Activated naive CD8-positive, alpha-beta T cell treated with anti-CD3 and anti-CD28 coated beads, Interleukin-2, amount 10 ng/mL, durations not matched to agents 7 days and 5 days (primary cell): Measurements from ENCODE around the gene SHISA9. TPM values are rescaled to one million over a fixed set of nuclear protein-coding genes. Genes with fewer than 3 reads are reported as not detected.
A peak's percentile ranks its signal among the peaks of the same experiment; 100 is the strongest.
"Not testable (repeated sequence)": the region's sequence is repeated elsewhere in the genome, so short reads cannot be mapped to it uniquely, and the experiment has no call there.

Experiments
- ATAC-seq: fragments of 150-1000 bp; cut with Tn5 transposase; one replicate; pipeline ENCODE4 v1.10.0; 2021; ENCODE audit warnings: low read depth, moderate library complexity
- POLR2A ChIA-PET: fragments of 350-600 bp; sonication (Branson Sonifier 250); formaldehyde crosslinking; loops from one replicate; lab custom pipeline; 2021; ENCODE audit warnings: antibody characterized with exemption; lab: Charles Lee
- DNase-seq: peaks from one replicate; pipeline ENCODE4 v3.0.0; 2021
- H3K27ac Mint-ChIP-seq: one replicate; pipeline ENCODE4 v1.8.0; 2022; ENCODE audit warnings: mild to moderate bottlenecking, mixed read lengths
- H3K27me3 Mint-ChIP-seq: one replicate; pipeline ENCODE4 v1.8.0; 2022; ENCODE audit warnings: mild to moderate bottlenecking, moderate library complexity, mixed read lengths
- H3K36me3 Mint-ChIP-seq: one replicate; pipeline ENCODE4 v1.8.0; 2021; ENCODE audit warnings: mild to moderate bottlenecking, mixed read lengths
- H3K4me1 Mint-ChIP-seq: one replicate; pipeline ENCODE4 v1.8.0; 2021; ENCODE audit warnings: mixed read lengths
- H3K4me3 Mint-ChIP-seq: one replicate; pipeline ENCODE4 v1.8.0; 2022; ENCODE audit warnings: mild to moderate bottlenecking, moderate library complexity, mixed read lengths
- H3K9me3 Mint-ChIP-seq: one replicate; pipeline ENCODE4 v1.8.0; 2021; ENCODE audit warnings: mixed read lengths
- total RNA-seq, 2 experiments: library from RNA; stranded (reverse); gene quantifications; one replicate each; pipeline ENCODE4 v1.2.3, GENCODE V29; 2021

SHISA9 gene
- not detected for total RNA-seq

- ATAC-seq, result no peak
- DNase-seq, result peak; percentile 37
- POLR2A ChIA-PET, result no interaction called here
- Mint-ChIP-seq H3K4me1 (no peaks in the 10 kb centered on the region), H3K36me3 (no peaks in the 10 kb centered on the region), H3K27ac (no peak within 1 kb of the TSS), H3K27me3 (peaks cover 73% of the 10 kb centered on the region), H3K4me3 (peak within 1 kb of the TSS; percentile 19), H3K9me3 (no peaks in the 10 kb centered on the region)
Measured at GRCh38 chr16:12901597-12902461, at the start of gene SHISA9. Gene SHISA9 (plus strand): TSS chr16:12901598.

DNA sequence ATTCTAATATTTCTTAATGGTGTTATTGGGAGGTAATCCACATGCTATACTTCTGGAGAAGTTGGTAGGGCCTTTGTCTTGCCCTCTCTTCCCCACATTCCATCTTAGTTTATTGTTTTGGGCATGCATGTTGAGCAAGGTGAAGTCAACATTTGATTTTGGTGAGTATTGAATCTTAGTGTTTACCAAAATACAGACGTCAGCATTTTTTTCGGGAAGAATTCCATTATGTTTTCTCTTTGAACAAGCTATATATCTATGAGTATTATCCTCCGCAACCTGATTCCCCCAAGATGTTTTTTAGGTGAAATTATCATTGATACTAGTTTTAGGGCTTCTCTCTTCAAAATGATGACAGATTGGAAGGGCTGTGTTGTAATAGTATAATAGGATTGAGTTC is 47.4 kb upstream of the SHISA9 start:
- DNase-seq (no peak), ATAC-seq (no peak)
- no peaks in the 10 kb centered on the region for H3K36me3 Mint-ChIP-seq
- POLR2A ChIA-PET, result no interaction called here
- H3K4me3 Mint-ChIP-seq, result no peak overlapping the region
- H3K27ac Mint-ChIP-seq, result no peak overlapping the region
- peaks cover 5% of the 10 kb centered on the region for H3K9me3 Mint-ChIP-seq
- H3K4me1 Mint-ChIP-seq, result no peaks in the 10 kb centered on the region
- H3K27me3 Mint-ChIP-seq, result peaks cover 7% of the 10 kb centered on the region

- H3K27me3 Mint-ChIP-seq, ATAC-seq, H3K4me3 Mint-ChIP-seq, POLR2A ChIA-PET, H3K4me1 Mint-ChIP-seq, H3K36me3 Mint-ChIP-seq, H3K9me3 Mint-ChIP-seq, DNase-seq, H3K27ac Mint-ChIP-seq: not testable (repeated sequence)
Measured at GRCh38 chr16:12857435-12857834, 44.0 kb upstream of the SHISA9 start.

- Mint-ChIP-seq H3K4me1 (no peaks in the 10 kb centered on the region), H3K27ac (no peak overlapping the region), H3K9me3 (no peaks in the 10 kb centered on the region), H3K36me3 (no peaks in the 10 kb centered on the region), H3K4me3 (no peak overlapping the region), H3K27me3 (peaks cover 14% of the 10 kb centered on the region)
- no peak for ATAC-seq
- no peak for DNase-seq
- POLR2A ChIA-PET, result no interaction called here
Measured at GRCh38 chr16:12862327-12862726, 39.1 kb upstream of the SHISA9 start.

GRCh38 chr16:12862941-12863340 is 38.5 kb upstream of the SHISA9 start:
- no peaks in the 10 kb centered on the region for H3K4me1 Mint-ChIP-seq
- no peaks in the 10 kb centered on the region for H3K9me3 Mint-ChIP-seq
- ATAC-seq (no peak), DNase-seq (no peak)
- H3K36me3 Mint-ChIP-seq, result no peaks in the 10 kb centered on the region
- no peak overlapping the region for H3K27ac Mint-ChIP-seq
- H3K4me3 Mint-ChIP-seq, result no peak overlapping the region
- peaks cover 14% of the 10 kb centered on the region for H3K27me3 Mint-ChIP-seq
- POLR2A ChIA-PET, result no interaction called here

DNA sequence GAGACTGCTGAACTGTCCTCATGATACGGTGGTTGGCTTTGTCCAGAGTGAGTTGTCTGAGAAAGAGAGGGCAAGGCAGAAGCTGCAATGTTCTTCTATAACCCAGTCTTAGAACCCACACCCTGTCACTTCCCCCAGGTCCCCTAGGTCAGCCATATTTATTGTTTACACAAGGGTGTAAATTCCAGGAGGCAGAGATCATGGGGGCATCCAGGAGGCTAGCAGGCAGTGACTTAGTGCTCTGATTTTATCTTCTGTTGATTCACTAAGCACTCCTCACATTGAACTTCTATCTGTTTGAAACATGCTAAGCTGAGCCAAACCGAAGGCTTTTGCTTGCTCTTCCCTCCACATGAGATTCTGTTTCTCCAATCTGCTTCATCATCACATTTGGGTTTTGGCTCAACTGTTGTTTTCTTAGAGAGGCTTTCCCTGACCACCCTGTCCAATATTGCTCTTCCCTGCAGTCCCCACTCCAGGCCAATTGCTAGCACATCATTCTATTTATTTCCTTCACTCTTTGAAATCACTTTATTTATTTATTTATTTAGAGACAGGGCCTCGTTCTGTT is 34.3 kb upstream of the SHISA9 start:
- Mint-ChIP-seq H3K27ac (no peak overlapping the region), H3K36me3 (no peaks in the 10 kb centered on the region), H3K27me3 (peaks cover 14% of the 10 kb centered on the region), H3K9me3 (peaks cover 3% of the 10 kb centered on the region), H3K4me1 (no peaks in the 10 kb centered on the region), H3K4me3 (no peak overlapping the region)
- POLR2A ChIA-PET, result no interaction called here
- DNase-seq (no peak), ATAC-seq (no peak)

GRCh38 chr16:12868169-12868568 is 33.2 kb upstream of the SHISA9 start:
- POLR2A ChIA-PET, result no interaction called here

GRCh38 chr16:12868788-12869187 is 32.6 kb upstream of the SHISA9 start:
- H3K36me3 Mint-ChIP-seq, result no peaks in the 10 kb centered on the region

More at GRCh38 chr16:12868169-12868568, 33.2 kb upstream of the SHISA9 start:
- ATAC-seq, result no peak
- Mint-ChIP-seq H3K27ac (no peak overlapping the region), H3K4me1 (no peaks in the 10 kb centered on the region), H3K4me3 (no peak overlapping the region), H3K36me3 (no peaks in the 10 kb centered on the region), H3K27me3 (peaks cover 9% of the 10 kb centered on the region), H3K9me3 (peaks cover 3% of the 10 kb centered on the region)
- DNase-seq, result no peak

DNA sequence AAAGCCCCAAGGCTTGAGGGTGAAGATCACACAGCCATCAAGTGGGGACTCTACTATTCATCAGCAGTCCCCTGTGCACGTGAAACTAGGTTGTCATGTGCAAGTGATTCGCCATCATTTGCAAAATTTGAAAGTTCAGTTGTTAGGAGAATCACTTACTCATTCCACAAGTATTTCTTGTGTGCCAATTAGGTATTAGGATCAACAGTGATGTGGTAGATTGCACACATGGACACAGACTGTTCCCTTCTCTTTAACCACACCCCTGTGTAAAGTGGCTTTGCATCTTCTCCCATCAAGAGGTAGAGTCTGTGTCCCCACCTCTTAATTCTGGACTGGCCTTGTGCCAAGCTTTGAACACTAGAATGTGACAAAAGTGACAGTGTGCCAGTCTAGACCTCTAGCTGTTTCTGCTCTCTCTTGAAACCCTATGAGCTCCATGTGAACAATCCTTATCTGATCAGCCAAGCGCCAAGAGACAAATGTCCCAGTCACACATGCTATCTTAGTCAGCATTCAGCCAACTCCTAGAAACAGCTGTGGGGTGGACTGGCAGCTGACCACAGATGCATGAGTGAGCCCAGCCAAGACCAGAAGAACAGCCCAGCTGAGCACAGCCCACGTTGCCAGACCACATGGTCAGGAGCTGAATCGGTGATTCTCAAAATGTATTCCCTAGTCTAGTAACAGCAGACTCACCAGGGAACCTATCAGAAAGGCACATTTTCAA is 31.5 kb upstream of the SHISA9 start:
- Mint-ChIP-seq H3K36me3 (no peaks in the 10 kb centered on the region), H3K4me1 (no peaks in the 10 kb centered on the region), H3K4me3 (no peak overlapping the region), H3K27me3 (peaks cover 7% of the 10 kb centered on the region), H3K9me3 (peaks cover 3% of the 10 kb centered on the region), H3K27ac (no peak overlapping the region)
- DNase-seq, result no peak
- no peak for ATAC-seq
- POLR2A ChIA-PET, result no interaction called here

More at GRCh38 chr16:12868788-12869187, 32.6 kb upstream of the SHISA9 start:
- POLR2A ChIA-PET, result no interaction called here
- ATAC-seq (no peak), DNase-seq (no peak)
- Mint-ChIP-seq H3K27ac (no peak overlapping the region), H3K4me3 (no peak overlapping the region), H3K9me3 (peaks cover 3% of the 10 kb centered on the region), H3K27me3 (peaks cover 8% of the 10 kb centered on the region), H3K4me1 (no peaks in the 10 kb centered on the region)

- no peaks in the 10 kb centered on the region for H3K36me3 Mint-ChIP-seq
- peaks cover 3% of the 10 kb centered on the region for H3K9me3 Mint-ChIP-seq
- no peak for DNase-seq
- H3K27me3 Mint-ChIP-seq, result peaks cover 8% of the 10 kb centered on the region
- ATAC-seq, result no peak
- H3K4me3 Mint-ChIP-seq, result no peak overlapping the region
- H3K27ac Mint-ChIP-seq, result no peak overlapping the region
- POLR2A ChIA-PET, result no interaction called here
- no peaks in the 10 kb centered on the region for H3K4me1 Mint-ChIP-seq
Measured at GRCh38 chr16:12871784-12872183, 29.6 kb upstream of the SHISA9 start.

DNA sequence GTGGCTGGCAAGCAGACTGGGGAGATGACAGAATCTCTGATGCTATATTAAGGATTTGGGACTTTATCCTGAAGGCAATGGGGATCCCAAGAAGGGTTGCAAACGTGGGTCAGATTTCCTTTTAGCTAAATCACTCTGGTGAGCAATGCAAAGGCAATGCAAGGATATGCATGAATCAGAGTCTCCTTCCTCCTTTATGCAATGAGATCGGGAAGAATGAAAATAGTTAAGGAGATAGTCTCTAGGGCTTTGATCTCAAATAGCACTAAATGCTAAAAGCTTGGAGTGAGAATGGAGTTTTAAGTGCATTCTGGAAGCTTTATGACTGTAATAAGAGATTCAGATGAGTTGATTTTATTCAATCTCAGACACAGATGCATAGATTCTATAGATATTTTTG is 27.2 kb upstream of the SHISA9 start:
- DNase-seq (no peak), ATAC-seq (no peak)
- H3K27ac Mint-ChIP-seq, result no peak overlapping the region
- no peak overlapping the region for H3K4me3 Mint-ChIP-seq
- H3K27me3 Mint-ChIP-seq, result peaks cover 8% of the 10 kb centered on the region
- peaks cover 3% of the 10 kb centered on the region for H3K9me3 Mint-ChIP-seq
- no peaks in the 10 kb centered on the region for H3K4me1 Mint-ChIP-seq
- H3K36me3 Mint-ChIP-seq, result no peaks in the 10 kb centered on the region
- POLR2A ChIA-PET, result interaction anchor here (0.5 kb wide), 1 partner anchor 1719 kb away, joined by 3 read pairs; no protein-coding TSS in a partner anchor

GRCh38 chr16:12876778-12877177 is 24.6 kb upstream of the SHISA9 start:
- H3K27me3 Mint-ChIP-seq, result peaks cover 8% of the 10 kb centered on the region
- no peaks in the 10 kb centered on the region for H3K9me3 Mint-ChIP-seq
- DNase-seq (no peak), ATAC-seq (no peak)
- POLR2A ChIA-PET, result no interaction called here
- no peak overlapping the region for H3K27ac Mint-ChIP-seq
- H3K4me3 Mint-ChIP-seq, result no peak overlapping the region
- no peaks in the 10 kb centered on the region for H3K36me3 Mint-ChIP-seq
- no peaks in the 10 kb centered on the region for H3K4me1 Mint-ChIP-seq

- H3K4me3 Mint-ChIP-seq, result no peak overlapping the region
- H3K4me1 Mint-ChIP-seq, result no peaks in the 10 kb centered on the region
Measured at GRCh38 chr16:12878973-12879372, 22.4 kb upstream of the SHISA9 start.

More at GRCh38 chr16:12878973-12879372, 22.4 kb upstream of the SHISA9 start:
- no peaks in the 10 kb centered on the region for H3K9me3 Mint-ChIP-seq
- DNase-seq (no peak), ATAC-seq (no peak)
- no peak overlapping the region for H3K27ac Mint-ChIP-seq
- POLR2A ChIA-PET, result no interaction called here
- no peaks in the 10 kb centered on the region for H3K36me3 Mint-ChIP-seq
- H3K27me3 Mint-ChIP-seq, result peaks cover 13% of the 10 kb centered on the region
